Stimulated activated CD8-positive, alpha-beta memory T cell treated with anti-CD3 and anti-CD28 coated beads, Interleukin-12 subunit alpha, Interleukin-12 subunit beta, amount 100 ng/mL, for 24 hours (primary cell): ENCODE data around the gene DNAH2.
A peak's percentile ranks its signal among the peaks of the same experiment; 100 is the strongest.

Experiments
- DNase-seq: peaks from one replicate; pipeline ENCODE4 v3.0.0-alpha.2; 2020; ENCODE audit errors: extremely low read depth

DNAH2 gene, protein sequence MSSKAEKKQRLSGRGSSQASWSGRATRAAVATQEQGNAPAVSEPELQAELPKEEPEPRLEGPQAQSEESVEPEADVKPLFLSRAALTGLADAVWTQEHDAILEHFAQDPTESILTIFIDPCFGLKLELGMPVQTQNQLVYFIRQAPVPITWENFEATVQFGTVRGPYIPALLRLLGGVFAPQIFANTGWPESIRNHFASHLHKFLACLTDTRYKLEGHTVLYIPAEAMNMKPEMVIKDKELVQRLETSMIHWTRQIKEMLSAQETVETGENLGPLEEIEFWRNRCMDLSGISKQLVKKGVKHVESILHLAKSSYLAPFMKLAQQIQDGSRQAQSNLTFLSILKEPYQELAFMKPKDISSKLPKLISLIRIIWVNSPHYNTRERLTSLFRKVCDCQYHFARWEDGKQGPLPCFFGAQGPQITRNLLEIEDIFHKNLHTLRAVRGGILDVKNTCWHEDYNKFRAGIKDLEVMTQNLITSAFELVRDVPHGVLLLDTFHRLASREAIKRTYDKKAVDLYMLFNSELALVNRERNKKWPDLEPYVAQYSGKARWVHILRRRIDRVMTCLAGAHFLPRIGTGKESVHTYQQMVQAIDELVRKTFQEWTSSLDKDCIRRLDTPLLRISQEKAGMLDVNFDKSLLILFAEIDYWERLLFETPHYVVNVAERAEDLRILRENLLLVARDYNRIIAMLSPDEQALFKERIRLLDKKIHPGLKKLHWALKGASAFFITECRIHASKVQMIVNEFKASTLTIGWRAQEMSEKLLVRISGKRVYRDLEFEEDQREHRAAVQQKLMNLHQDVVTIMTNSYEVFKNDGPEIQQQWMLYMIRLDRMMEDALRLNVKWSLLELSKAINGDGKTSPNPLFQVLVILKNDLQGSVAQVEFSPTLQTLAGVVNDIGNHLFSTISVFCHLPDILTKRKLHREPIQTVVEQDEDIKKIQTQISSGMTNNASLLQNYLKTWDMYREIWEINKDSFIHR (N-terminal part only)

GRCh38 chr17:7716901-7717755 is at the start of gene DNAH2:
TSS of gene DNAH2 (plus strand) at chr17:7717744. CDS start at chr17:7719735, 1,991 bp downstream.
- DNase-seq: peak; percentile 31

DNA sequence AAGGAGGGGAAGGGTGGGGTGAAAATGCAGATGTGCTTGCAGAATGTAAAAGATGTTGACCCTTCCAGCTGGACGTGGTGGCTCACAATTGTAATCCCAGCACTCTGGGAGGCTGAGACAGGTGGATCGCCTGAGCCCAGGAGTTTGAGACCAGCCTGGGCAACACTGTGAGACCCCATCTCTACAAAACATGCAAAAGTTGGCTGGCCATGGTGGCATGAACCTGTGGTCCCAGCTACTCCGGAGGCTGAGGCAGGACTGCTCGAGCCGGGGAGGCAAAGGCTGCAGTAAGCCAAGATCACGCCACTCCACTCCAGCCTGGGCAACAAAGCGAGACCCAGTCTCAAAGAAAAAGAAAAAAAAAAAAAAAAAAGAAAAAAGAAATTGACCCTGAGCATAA is 49.1 kb upstream of the DNAH2 start:
- DNase-seq: no peak

- no peak for DNase-seq
Observed at GRCh38 chr17:7673239-7673638, 44.3 kb upstream of the DNAH2 start.

- DNase-seq: no peak
Observed at GRCh38 chr17:7674934-7675333, 42.6 kb upstream of the DNAH2 start.

- DNase-seq: no peak
Observed at GRCh38 chr17:7676533-7676932, 41.0 kb upstream of the DNAH2 start.

- DNase-seq: no peak
Observed at GRCh38 chr17:7677388-7678067, 40.0 kb upstream of the DNAH2 start.

GRCh38 chr17:7684851-7685532 is 32.6 kb upstream of the DNAH2 start:
- DNase-seq: no peak

- peak; percentile 73 for DNase-seq
Observed at GRCh38 chr17:7685533-7686221, 31.9 kb upstream of the DNAH2 start.

DNA sequence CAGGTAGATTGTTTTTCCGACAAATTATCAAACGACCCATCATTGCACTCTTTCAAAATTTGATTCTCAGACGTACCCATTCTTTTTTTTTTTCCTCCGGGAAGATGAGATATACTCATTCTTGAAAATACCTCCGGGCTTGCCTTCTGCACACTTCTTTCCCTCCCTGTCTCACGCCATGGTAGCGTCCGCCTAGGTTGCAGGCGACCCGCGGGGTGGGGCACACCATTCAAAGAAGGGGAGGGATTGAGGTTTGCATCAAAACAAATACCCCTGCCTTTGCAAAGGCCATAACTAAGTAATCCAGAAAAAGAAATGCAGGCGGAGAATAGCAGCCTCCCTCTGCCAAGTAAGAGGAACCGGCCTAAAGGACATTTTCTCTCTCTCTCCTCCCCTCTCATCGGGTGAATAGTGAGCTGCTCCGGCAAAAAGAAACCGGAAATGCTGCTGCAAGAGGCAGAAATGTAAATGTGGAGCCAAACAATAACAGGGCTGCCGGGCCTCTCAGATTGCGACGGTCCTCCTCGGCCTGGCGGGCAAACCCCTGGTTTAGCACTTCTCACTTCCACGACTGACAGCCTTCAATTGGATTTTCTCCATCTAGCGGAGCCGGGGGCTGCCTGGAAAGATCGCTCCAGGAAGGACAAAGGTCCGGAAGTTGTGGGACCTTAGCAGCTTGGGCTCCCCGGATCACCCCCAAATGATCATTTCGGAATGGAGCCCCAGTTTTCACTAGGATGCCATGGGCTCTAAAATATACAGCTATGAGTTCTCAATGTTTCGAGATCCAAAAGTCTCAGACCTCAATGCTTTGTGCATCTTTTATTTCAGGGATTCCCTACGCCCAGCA is 31.1 kb upstream of the DNAH2 start:
- DNase-seq: peak; percentile 58

DNA sequence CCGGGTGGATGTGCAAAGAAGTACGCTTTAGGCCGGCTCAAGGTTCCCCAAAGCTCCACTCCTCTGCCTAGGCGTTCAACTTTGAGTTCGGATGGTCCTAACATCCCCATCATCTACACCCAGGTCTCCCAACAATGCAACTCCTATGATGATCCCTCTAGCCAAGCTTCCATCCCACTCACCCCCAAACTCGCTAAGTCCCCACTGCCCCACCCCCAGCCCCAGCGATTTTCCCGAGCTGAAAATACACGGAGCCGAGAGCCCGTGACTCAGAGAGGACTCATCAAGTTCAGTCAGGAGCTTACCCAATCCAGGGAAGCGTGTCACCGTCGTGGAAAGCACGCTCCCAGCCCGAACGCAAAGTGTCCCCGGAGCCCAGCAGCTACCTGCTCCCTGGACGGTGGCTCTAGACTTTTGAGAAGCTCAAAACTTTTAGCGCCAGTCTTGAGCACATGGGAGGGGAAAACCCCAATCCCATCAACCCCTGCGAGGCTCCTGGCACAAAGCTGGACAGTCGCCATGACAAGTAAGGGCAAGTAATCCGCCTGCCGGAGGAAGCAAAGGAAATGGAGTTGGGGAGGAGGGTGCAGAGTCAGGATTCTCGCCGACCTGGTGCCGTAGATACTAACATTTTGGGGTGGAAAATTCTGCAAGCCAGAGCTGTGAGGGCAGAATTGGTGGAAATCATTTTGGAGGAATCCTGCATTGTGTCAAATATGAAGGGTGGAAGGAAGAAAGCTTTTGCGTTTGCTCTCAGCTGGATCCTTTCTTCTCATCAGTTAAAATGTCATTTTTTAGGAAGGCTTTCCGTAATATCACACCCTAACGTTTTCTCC is 30.3 kb upstream of the DNAH2 start, which contains the start of gene TP53:
TSS of gene TP53 (minus strand) at position 419 of the 836 bp plus-strand sequence. CDS start 10,896 bp downstream, outside the sequence.
- peak; percentile 61 for DNase-seq

- DNase-seq: peak; percentile 88
Observed at GRCh38 chr17:7687908-7688807, 29.4 kb upstream of the DNAH2 start, which contains the start of gene WRAP53. TSS of gene WRAP53 (plus strand) at chr17:7688477. CDS start at chr17:7688649, 172 bp downstream.

DNA sequence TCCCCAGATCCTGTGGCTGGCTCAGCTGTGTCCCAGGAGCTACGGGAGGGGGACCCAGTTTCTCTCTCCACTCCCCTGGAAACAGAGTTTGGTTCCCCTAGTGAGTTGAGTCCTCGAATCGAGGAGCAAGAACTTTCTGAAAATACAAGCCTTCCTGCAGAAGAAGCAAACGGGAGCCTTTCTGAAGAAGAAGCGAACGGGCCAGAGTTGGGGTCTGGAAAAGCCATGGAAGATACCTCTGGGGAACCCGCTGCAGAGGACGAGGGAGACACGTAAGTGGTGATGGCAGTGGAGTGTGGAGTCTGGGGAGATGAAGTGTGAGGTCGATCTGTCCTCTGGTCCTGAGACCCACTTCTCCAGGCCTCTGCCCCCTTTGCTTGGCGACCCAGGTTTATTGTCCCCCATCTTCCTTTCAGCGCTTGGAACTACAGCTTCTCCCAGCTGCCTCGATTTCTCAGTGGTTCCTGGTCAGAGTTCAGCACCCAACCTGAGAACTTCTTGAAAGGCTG is 28.7 kb upstream of the DNAH2 start:
- no peak for DNase-seq

- DNase-seq: no peak
Observed at GRCh38 chr17:7695586-7695985, 22.0 kb upstream of the DNAH2 start.

DNA sequence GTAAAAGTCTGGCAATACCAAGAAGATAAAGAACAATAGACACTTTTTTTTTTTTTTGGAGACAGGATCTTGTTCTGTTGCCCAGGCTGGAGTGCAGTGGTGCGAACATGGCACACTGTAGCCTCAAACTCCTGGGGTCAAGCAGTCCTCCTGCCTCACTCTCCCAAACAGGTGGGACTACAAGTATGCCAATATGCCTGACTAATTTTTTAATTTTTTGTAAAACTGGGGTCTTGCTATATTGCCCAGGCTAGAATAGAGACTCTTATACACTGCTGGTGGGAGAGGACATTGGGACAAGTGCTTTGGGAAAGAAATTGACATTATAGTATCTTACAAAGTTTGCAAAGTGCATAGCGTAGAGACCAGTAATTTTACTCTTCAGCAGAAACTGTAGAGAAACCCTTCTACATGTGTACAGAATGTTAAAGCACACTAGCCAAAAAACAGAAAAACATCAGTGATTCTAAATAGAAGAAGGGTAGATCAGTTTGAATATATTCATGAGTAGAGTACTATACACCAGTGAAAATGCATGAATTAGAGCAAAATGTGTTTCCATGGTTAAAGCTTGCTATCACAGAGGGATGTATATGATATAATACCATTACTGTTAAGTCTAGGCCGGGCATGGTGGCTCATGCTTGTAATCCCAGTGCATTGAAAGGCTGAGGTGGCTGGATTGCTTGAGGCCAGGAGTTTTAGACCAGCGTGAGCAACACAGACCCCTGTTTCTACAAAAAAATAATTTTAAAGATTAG is 19.5 kb upstream of the DNAH2 start:
- DNase-seq: no peak

- no peak for DNase-seq
Observed at GRCh38 chr17:7700510-7700909, 17.0 kb upstream of the DNAH2 start.

GRCh38 chr17:7701681-7702080 is 15.9 kb upstream of the DNAH2 start:
- DNase-seq: no peak
